SK-N-SH treated with all-trans-retinoic acid at 6 μM for 48 hours (cell line): ENCODE measurements around the gene ADO.

Experiments
- CREB5 ChIP-seq: fragments of 250-450 bp; sonication (Bioruptor Pico); IDR thresholded peaks from 2 replicates; pipeline ENCODE4 v1.5.1; 2020; ENCODE audit warnings: low read depth, mild to moderate bottlenecking, moderate library complexity
- OSR1 ChIP-seq: fragments of 250-450 bp; sonication (Bioruptor Pico); IDR thresholded peaks from 2 replicates; pipeline ENCODE4 v1.8.0; 2022; ENCODE audit warnings: moderate library complexity, mild to moderate bottlenecking, inconsistent platforms
- PATZ1 ChIP-seq: fragments of 250-450 bp; sonication (Bioruptor Pico); IDR thresholded peaks from 2 replicates; pipeline ENCODE4 v1.8.0; 2020; ENCODE audit warnings: mild to moderate bottlenecking, moderate library complexity, borderline replicate concordance
- PPARA ChIP-seq: fragments of 250-450 bp; sonication (Bioruptor Pico); IDR thresholded peaks from 2 replicates; pipeline ENCODE4 v1.5.0; 2020; ENCODE audit warnings: mild to moderate bottlenecking, borderline replicate concordance
- TSHZ2 ChIP-seq: fragments of 250-450 bp; sonication (Bioruptor Pico); IDR thresholded peaks from 2 replicates; pipeline ENCODE4 v1.5.0; 2020; ENCODE audit warnings: mild to moderate bottlenecking, moderate library complexity
- ZFP30 ChIP-seq: fragments of 450-650 bp; formaldehyde crosslinking; IDR thresholded peaks from 2 replicates; pipeline ENCODE4 v1.5.0; 2022; ENCODE audit warnings: mild to moderate bottlenecking, moderate library complexity

- TF ChIP-seq OSR1 (CRISPR knock-in tag): no peak
- no peak for TF ChIP-seq PPARA (CRISPR knock-in tag)
- no peak for TF ChIP-seq PATZ1 (CRISPR knock-in tag)
- no peak for TF ChIP-seq TSHZ2 (CRISPR knock-in tag)
- no peak for TF ChIP-seq CREB5 (CRISPR knock-in tag)
- TF ChIP-seq ZFP30: no peak
Observed at GRCh38 chr10:62817121-62817765, 12.7 kb downstream of the ADO start.
